Daoy (cell line): ENCODE results near the gene RPL27A. TPM values are rescaled to one million over a fixed set of nuclear protein-coding genes. Genes with fewer than 3 reads are reported as not detected.

Experiments
- DNase-seq: peaks from one replicate; pipeline ENCODE4 v3.0.0-alpha.2; 2015; ENCODE audit warnings: low read depth
- total RNA-seq: library from RNA; depleted of rRNA; stranded (reverse); fragments of >200 nt; shearing (Covaris generic); gene quantifications from 2 replicates; pipeline ENCODE4 v1.2.3, GENCODE V29; 2014; rRNA removed

Gene RPL27A
- total RNA-seq, 1 experiment from 2014 or later = 770 TPM

GRCh38 chr11:8720868-8721608 is 38.4 kb downstream of the RPL27A start:
- DNase-seq = no peak

GRCh38 chr11:8721609-8722500 is 39.3 kb downstream of the RPL27A start:
- peak; percentile 35 for DNase-seq

DNA sequence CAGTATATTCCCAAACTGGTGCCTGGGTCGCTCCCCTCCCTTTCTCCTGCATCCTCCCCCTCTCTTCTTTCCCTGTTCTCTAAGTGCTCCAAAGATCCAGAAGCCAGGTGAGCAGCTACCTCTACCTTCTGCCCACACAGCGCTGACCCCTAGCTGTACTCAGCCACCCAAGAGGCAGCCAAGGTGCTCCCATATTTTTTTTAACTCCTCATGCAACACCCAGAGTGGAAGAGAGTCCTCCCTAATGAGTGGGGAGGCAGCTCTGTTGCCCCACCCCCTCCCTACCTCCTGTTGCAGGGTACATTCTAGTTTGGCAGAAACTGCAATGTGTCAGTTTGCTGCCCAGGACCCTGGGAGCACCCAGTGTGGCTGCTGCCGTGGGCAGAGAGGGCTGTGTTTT is 40.2 kb downstream of the RPL27A start:
- no peak for DNase-seq

DNA sequence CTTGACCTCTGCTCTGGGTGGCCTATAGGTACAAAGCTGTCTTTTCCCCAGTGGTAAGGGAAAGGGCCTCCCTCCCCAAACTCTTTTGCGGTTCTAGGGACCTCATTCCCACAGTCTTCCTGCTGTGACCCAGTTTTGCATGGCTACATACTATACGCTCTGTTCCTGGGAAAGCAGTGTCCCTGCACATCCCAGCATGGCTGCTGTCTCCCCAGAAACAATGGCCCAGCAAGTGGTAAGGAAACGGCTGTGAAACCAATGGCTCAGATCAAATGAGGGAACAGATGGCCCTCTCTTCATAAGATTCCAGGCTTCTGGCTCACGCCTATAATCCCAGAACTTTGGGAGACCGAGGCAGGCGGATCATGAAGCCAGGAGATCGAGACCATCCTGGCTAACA is 41.1 kb downstream of the RPL27A start:
- no peak for DNase-seq

DNA sequence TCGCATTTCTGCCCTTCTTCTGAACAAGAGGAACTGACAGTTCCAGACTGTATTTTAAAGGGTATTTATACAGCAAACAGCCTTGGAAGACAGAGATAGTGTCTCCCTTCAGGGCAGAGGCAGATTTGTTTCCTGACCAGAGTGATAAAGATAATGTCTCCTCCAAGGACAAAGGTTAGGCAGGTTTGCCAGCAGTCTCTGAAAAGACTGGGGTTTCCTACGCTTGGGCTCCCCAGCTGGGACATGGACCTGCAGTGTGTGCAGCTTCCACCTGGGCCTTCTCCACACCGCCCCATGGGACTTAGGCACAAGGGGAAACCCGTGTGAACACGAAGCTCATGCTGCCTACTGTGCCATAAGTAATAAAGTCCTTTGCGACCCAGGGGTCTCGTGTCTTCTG is 42.1 kb downstream of the RPL27A start:
- DNase-seq = no peak

GRCh38 chr11:8726395-8726794 is 43.8 kb downstream of the RPL27A start:
- DNase-seq = no peak

DNA sequence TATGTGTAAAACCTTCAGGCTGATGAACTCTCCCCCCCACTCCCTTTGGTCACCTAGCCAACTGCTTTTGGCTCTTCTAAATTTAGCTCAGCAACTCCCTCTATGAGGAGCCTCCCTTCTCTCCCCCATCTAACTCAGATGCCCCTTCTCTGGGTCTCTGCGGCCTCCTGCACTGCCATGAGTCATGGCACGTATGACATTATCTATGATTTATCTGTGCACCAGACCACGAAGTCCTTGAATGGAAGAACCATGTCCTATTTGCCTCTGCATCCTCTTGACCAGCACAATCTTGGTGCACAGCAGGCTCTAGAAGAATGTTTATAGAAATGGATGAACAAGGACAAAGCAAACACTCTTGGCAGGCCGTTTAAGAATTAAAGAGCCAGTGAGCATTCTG is 46.0 kb downstream of the RPL27A start:
- peak; percentile 68 for DNase-seq

GRCh38 chr11:8729067-8729466 is 46.5 kb downstream of the RPL27A start:
- no peak for DNase-seq

- DNase-seq = no peak
Measured at GRCh38 chr11:8729837-8730696, 47.5 kb downstream of the RPL27A start.

GRCh38 chr11:8730697-8731020 is 48.1 kb downstream of the RPL27A start:
- DNase-seq = no peak

GRCh38 chr11:8731647-8732323 is 49.2 kb downstream of the RPL27A start:
- DNase-seq = no peak

DNA sequence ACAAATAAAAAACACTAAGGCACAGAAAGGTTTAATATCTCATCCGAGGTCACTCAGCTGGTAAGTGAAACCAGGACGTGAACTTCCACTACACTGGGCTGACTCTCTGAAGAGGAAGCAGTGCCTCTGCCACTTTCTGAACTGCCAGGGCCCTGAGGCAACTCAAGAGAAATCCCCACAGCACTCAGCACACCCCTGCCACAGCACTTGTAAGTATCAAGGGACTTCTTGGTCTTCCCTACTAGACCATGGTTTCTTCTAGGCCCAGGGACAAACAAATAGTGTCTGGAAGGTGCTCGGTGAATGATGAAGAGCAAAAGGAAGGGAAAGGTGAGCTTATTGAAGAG is 49.7 kb downstream of the RPL27A start:
- no peak for DNase-seq

GRCh38 chr11:8732748-8733241 is 50.2 kb downstream of the RPL27A start:
- peak; percentile 88 for DNase-seq

DNA sequence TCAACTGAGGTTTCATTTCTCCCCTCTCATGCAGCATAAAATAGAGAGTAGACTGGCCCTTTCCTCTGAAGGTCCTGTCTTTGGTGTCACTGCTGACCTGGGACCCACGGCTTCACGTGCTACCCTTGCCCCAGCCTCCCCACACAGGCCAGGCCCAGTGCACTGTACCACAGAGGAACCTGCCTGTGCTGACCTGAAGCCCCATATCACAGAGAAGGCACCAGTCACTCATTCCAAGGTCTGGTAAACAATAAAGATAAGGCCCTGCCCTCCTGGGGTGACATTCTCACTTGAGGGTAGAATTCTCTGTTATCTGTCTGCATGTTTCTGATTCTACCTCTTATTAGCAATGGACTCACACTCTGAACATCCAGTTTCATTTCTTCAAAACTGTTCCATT is 51.3 kb downstream of the RPL27A start:
- DNase-seq = no peak

DNA sequence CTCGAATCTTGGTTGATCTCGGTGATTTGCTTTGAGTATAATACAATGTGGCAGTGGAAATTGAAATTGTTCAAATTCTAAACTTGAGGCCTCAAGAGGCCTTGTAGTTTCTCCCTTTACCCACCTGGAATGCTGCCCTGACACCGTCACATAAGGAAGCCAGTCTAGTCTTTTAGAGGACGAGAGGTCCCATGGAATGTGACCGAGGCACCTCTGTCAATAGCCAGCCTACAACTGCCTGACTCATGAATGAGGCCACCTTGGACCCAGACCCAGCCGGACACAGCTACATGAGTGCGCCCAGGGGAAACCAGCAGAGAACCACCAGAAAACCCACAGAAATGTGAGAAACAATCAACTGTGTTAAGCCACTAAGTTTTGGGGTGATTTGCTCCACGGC is 52.5 kb downstream of the RPL27A start:
- no peak for DNase-seq

GRCh38 chr11:8739309-8739793 is 56.8 kb downstream of the RPL27A start:
- DNase-seq = no peak

Other genes with a start within 250 kb of the RPL27A start
- gene STK33, start 88.6 kb upstream of the RPL27A start, total RNA-seq = 8.2 and 8.5 TPM in 2 replicates
- gene TRIM66, start 127 bp upstream of the RPL27A start, total RNA-seq = 2.6 and 3.7 TPM in 2 replicates
- gene AKIP1, start 228.4 kb downstream of the RPL27A start, total RNA-seq = 31.6 and 40.3 TPM in 2 replicates